ENCODE measurements around the gene MEIS2. TPM values are rescaled to one million over a fixed set of nuclear protein-coding genes. Genes with fewer than 3 reads are reported as not detected.

The MEIS2 gene
- total RNA-seq, 1 experiment from 2014 or later = 17.5 TPM

DNA sequence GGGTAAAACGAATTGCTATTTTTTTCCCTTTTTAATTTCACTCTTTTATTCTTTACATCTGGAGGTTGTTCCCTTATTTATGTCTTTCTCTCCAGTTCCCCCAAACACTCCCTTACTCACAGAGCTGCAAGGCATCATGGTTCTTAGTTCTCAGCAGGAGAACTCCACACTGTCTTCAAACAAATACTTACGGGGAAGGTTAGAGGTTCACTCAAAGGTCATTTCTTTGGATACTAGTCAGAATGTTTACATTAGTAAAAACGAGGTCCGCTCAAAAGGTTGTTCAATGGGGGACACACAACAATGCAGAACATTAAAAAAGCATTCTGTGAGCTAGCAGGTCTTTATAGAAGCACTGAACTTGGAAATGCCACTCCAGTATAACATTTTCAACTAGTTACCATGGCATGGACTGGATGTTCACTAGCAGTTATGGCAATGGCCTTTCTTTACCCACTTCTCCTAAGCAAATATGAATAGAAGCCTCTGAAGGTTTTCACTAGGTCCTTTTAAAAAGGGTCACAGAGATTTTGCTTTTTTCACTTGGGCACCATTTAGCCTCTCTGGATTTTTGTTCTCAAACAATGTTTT lies 201.7 kb downstream of the MEIS2 start:
- H3K4me2 ChIP-seq (ENCODE audit: low read length) = no peak overlapping the region
- H3K4me1 ChIP-seq (ENCODE audit: insufficient read depth, low read length) = no peaks in the 10 kb centered on the region
- ATAC-seq (no peak), DNase-seq (no peak)
- intact Hi-C loops (cut with micrococcal nuclease) = no loop called here
- no peak overlapping the region for H2AFZ ChIP-seq (ENCODE audit: low read length)
- no peaks in the 10 kb centered on the region for H3K27me3 ChIP-seq (ENCODE audit: low read length)
- ChIA-PET CTCF (no interaction called here), POLR2A (ENCODE audit: unreplicated experiment) (no interaction called here)
- TF ChIP-seq EZH2phosphoT487 (IDR thresholded peaks at IDR 0.05; ENCODE audit: borderline replicate concordance, low read length) = no peak
- TF ChIP-seq, protein P1, sequence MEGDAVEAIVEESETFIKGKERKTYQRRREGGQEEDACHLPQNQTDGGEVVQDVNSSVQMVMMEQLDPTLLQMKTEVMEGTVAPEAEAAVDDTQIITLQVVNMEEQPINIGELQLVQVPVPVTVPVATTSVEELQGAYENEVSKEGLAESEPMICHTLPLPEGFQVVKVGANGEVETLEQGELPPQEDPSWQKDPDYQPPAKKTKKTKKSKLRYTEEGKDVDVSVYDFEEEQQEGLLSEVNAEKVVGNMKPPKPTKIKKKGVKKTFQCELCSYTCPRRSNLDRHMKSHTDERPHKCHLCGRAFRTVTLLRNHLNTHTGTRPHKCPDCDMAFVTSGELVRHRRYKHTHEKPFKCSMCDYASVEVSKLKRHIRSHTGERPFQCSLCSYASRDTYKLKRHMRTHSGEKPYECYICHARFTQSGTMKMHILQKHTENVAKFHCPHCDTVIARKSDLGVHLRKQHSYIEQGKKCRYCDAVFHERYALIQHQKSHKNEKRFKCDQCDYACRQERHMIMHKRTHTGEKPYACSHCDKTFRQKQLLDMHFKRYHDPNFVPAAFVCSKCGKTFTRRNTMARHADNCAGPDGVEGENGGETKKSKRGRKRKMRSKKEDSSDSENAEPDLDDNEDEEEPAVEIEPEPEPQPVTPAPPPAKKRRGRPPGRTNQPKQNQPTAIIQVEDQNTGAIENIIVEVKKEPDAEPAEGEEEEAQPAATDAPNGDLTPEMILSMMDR (conservative IDR thresholded peaks at IDR 0.05; ENCODE audit: low read depth, low read length) = no peak
- TF ChIP-seq EZH2 (IDR thresholded peaks at IDR 0.05; ENCODE audit: low read length, unreplicated experiment) = no peak
- no peaks in the 10 kb centered on the region for H3K36me3 ChIP-seq (ENCODE audit: low read depth, low read length)
- no peaks in the 10 kb centered on the region for H3K9me3 ChIP-seq (ENCODE audit: low read length)
- H4K20me1 ChIP-seq (ENCODE audit: low read length) = no peaks in the 10 kb centered on the region
- no peak overlapping the region for H3K9ac ChIP-seq (ENCODE audit: low read length)
- H3K4me3 ChIP-seq (ENCODE audit: low read length) = no peak overlapping the region
- no peaks in the 10 kb centered on the region for H3K79me2 ChIP-seq (ENCODE audit: low read length)
- H3K27ac ChIP-seq (ENCODE audit: low read length) = no peak overlapping the region
- no TSS peak for BruUV-seq (replicated peaks)
- no peaks in the 10 kb centered on the region for H3K9me2 ChIP-seq (replicated peaks; ENCODE audit: low read length)
- no peaks in the 10 kb centered on the region for H3F3A ChIP-seq (ENCODE audit: low read length, unreplicated experiment)

DNA sequence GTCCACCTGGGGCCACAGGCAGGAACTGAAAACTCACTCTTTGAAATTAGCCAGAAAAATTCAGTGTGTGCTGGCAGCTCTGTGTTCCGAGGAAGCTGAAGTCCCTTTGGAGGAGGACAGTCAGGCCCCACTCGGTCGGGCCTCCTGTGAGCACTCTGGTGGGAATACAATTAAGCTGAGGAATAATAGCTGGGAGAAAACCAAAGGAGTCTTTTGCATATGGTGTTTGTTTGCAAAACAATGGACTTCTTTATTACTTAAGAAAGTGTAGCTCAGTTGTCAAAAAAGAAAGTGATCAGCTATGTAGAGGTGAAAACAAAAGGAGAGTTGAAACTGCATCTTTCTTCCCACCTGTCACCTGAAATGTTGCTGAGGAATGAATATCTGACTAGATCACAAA lies 202.5 kb downstream of the MEIS2 start:
- Histone ChIP-seq H3K9me3 (ENCODE audit: low read length) (no peaks in the 10 kb centered on the region), H3K4me1 (ENCODE audit: insufficient read depth, low read length) (no peaks in the 10 kb centered on the region), H3K27ac (ENCODE audit: low read length) (no peak overlapping the region), H4K20me1 (ENCODE audit: low read length) (no peaks in the 10 kb centered on the region), H3K4me3 (ENCODE audit: low read length) (no peak overlapping the region), H3K9ac (ENCODE audit: low read length) (no peak overlapping the region), H3K27me3 (ENCODE audit: low read length) (no peaks in the 10 kb centered on the region), H3K36me3 (ENCODE audit: low read depth, low read length) (no peaks in the 10 kb centered on the region), H3K9me2 (replicated peaks; ENCODE audit: low read length) (no peaks in the 10 kb centered on the region), H3K4me2 (ENCODE audit: low read length) (no peak overlapping the region), H3K79me2 (ENCODE audit: low read length) (no peaks in the 10 kb centered on the region), H2AFZ (ENCODE audit: low read length) (no peak overlapping the region), H3F3A (ENCODE audit: low read length, unreplicated experiment) (peaks cover 3% of the 10 kb centered on the region)
- intact Hi-C loops (cut with micrococcal nuclease) = no loop called here
- ChIA-PET POLR2A (ENCODE audit: unreplicated experiment) (no interaction called here), CTCF (no interaction called here)
- DNase-seq = no peak
- BruUV-seq (replicated peaks) = no TSS peak
- ATAC-seq = no peak
- no peak for TF ChIP-seq EZH2 (IDR thresholded peaks at IDR 0.05; ENCODE audit: low read length, unreplicated experiment)
- TF ChIP-seq EZH2phosphoT487 (IDR thresholded peaks at IDR 0.05; ENCODE audit: borderline replicate concordance, low read length) = no peak
- TF ChIP-seq, protein P1 (conservative IDR thresholded peaks at IDR 0.05; ENCODE audit: low read depth, low read length) = no peak

DNA sequence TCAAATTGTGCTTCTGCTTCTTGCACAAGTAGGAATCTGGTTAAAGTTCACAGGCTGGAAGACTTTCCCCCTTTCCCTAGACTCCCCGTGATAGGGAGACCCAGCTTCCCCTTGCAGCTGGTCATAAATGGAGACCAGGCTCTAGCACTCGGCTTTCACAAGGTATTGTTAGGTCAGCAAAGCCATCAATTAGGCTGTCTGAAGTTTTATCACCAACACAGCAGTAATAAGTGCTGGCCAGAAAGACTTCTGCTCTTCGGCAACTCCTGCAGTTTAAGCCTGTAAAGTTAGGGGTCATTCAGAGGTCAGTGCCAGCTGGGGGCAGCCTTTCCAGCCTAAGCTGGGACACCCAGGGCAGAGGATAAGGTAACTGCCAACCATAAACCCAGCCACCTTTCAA lies 203.4 kb downstream of the MEIS2 start:
- intact Hi-C loops (cut with micrococcal nuclease) = no loop called here
- H4K20me1 ChIP-seq (ENCODE audit: low read length) = no peaks in the 10 kb centered on the region
- peaks cover 3% of the 10 kb centered on the region for H3F3A ChIP-seq (ENCODE audit: low read length, unreplicated experiment)
- H3K79me2 ChIP-seq (ENCODE audit: low read length) = no peaks in the 10 kb centered on the region
- H3K27ac ChIP-seq (ENCODE audit: low read length) = no peak overlapping the region
- POLR2A ChIA-PET (ENCODE audit: unreplicated experiment) = no interaction called here
- no peaks in the 10 kb centered on the region for H3K27me3 ChIP-seq (ENCODE audit: low read length)
- CTCF ChIA-PET = no interaction called here
- no peaks in the 10 kb centered on the region for H3K9me2 ChIP-seq (replicated peaks; ENCODE audit: low read length)
- no peak overlapping the region for H2AFZ ChIP-seq (ENCODE audit: low read length)
- H3K9me3 ChIP-seq (ENCODE audit: low read length) = no peaks in the 10 kb centered on the region
- no peaks in the 10 kb centered on the region for H3K4me1 ChIP-seq (ENCODE audit: insufficient read depth, low read length)
- ATAC-seq = no peak
- BruUV-seq (replicated peaks) = no TSS peak
- no peak overlapping the region for H3K4me3 ChIP-seq (ENCODE audit: low read length)
- DNase-seq = no peak
- H3K4me2 ChIP-seq (ENCODE audit: low read length) = no peak overlapping the region
- no peak overlapping the region for H3K9ac ChIP-seq (ENCODE audit: low read length)
- H3K36me3 ChIP-seq (ENCODE audit: low read depth, low read length) = no peaks in the 10 kb centered on the region
- TF ChIP-seq EZH2phosphoT487 (IDR thresholded peaks at IDR 0.05; ENCODE audit: borderline replicate concordance, low read length) (no peak), EZH2 (IDR thresholded peaks at IDR 0.05; ENCODE audit: low read length, unreplicated experiment) (no peak)
- TF ChIP-seq, protein P1 (conservative IDR thresholded peaks at IDR 0.05; ENCODE audit: low read depth, low read length) = no peak
